Right lobe of liver (tissue), 6 donors: ENCODE results near the gene AREG. TPM values are rescaled to one million over a fixed set of nuclear protein-coding genes. Genes with fewer than 3 reads are reported as not detected.

Experiments used
- ATAC-seq, 4 donors: fragments of 200-7000 bp; cut with Tn5 transposase; one replicate each; pipeline ENCODE4 v1.9.1; 2020; ENCODE audit warnings: mild to moderate bottlenecking in 4 of 4, moderate library complexity in 4 of 4
- DNase-seq, 3 donors: peaks; one replicate each; pipeline ENCODE4 v3.0.0-alpha.2; 2020
- H3K27ac ChIP-seq, 3 donors: fragments of 200-600 bp; one replicate each; pipeline ENCODE4 v1.8.0; 2022
- H3K27me3 ChIP-seq, 2 donors: fragments of 200-600 bp; one replicate each; pipeline ENCODE4 v1.8.0; 2022
- H3K36me3 ChIP-seq, 4 donors: fragments of 200-600 bp; sonication (generic) in 1 of 4; one replicate each; pipeline versions ENCODE4 v1.5.1 to v1.8.0; 2017 to 2022; ENCODE audit warnings: control low read depth in 1 of 4
- H3K4me1 ChIP-seq, 4 donors: fragments of 200-600 bp; sonication (generic) in 1 of 4; one replicate each; pipeline versions ENCODE4 v1.5.1 to v1.8.0; 2017 to 2022; ENCODE audit warnings: control low read depth in 1 of 4
- H3K4me3 ChIP-seq, 3 donors: fragments of 200-600 bp; one replicate each; pipeline ENCODE4 v1.8.0; 2022
- H3K9me3 ChIP-seq, 4 donors: fragments of 200-600 bp; sonication (generic) in 1 of 4; one replicate each; pipeline versions ENCODE4 v1.5.1 to v1.8.0; 2017 to 2022; ENCODE audit warnings: control low read depth in 1 of 4
- POLR2A ChIP-seq: fragments of 450-650 bp; IDR thresholded peaks from one replicate; pipeline ENCODE4 v1.6.1; 2017; ENCODE audit warnings: antibody characterized with exemption, mild to moderate bottlenecking
- WGBS: methylation state at CpG from one replicate; pipeline ENCODE4 v1.1.6; 2018; ENCODE audit warnings: low coverage, low lambda C conversion rate; ENCODE audit not compliant: insufficient coverage; ENCODE audit errors: missing lambda C conversion rate; 5-methylcytosine and 5-hydroxymethylcytosine counted together
- intact Hi-C, 2 donors: fragments of 100-400 bp; cut with DNase I; formaldehyde crosslinking; loops; one replicate each; pipeline versions ENCODE4 v1.11.2 to v1.14.1; 2022
- total RNA-seq, 6 experiments: library from RNA; depleted of rRNA in 2 of 6; stranded (reverse); fragments of >200 nt in 2 of 6; fragmentation: NEBNext Ultra II Directional in 3 of 6; extraction: Animal tissue kit (Norgen Biotek cat#: 25700) in 3 of 6; gene quantifications; one replicate each; pipeline versions ENCODE4 v1.1.0 to v1.2.4, GENCODE V29; 2016 to 2023
- TF ChIP-seq, protein P1 (sequence below), 4 donors: fragments of 200-600 bp in 3 of 4; fragments of 450-650 bp in 1 of 4; IDR thresholded peaks; one replicate each; pipeline versions ENCODE4 v1.5.1 to v1.8.0; 2016 to 2022; ENCODE audit warnings: antibody characterized with exemption in 4 of 4, mild to moderate bottlenecking in 2 of 4
- donor health status: DM: no; HTN: yes; CAD: no.
- donor health status: DM: no; HTN: no; CAD: no.
- donor health status: DM: no; HTN: no; CAD: no.
- donor health status: DM: no; HTN: yes; CAD: no.
- donor health status: DM: no; HTN: yes; CAD: no.

Gene AREG
- total RNA-seq, 6 experiments from 2014 or later = 0.24 to 2.7 (median 0.39) TPM; not detected in 3

DNA sequence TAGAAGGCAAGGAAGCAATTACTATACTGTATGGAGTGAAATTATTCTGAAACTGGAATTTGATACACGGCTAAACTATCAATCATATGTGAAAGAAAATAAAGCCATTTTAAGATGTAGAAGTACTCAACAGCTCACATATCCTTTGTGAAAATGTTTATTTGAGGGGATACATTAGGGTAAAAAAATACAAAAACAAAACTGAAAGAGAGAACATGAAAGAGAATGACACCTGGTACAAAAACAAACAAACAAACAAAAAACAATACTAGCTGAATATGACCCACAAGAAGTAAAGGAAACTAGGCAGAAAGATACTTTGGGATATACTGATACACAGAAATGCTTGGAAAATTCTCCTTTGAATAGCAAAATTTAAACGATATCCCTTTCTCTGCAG lies 20.8 kb upstream of the AREG start:
- Histone ChIP-seq H3K27me3 (no peaks in the 10 kb centered on the region), H3K9me3 (no peaks in the 10 kb centered on the region), H3K27ac (no peak overlapping the region), H3K4me3 (no peak overlapping the region), H3K36me3 (no peaks in the 10 kb centered on the region), H3K4me1 (no peaks in the 10 kb centered on the region)
- no peak for TF ChIP-seq POLR2A
- intact Hi-C loops = no loop called here
- no peak for DNase-seq
- no peak for ATAC-seq
- WGBS = 82% methylated on average over 2 of the region's 2 CpGs

DNA sequence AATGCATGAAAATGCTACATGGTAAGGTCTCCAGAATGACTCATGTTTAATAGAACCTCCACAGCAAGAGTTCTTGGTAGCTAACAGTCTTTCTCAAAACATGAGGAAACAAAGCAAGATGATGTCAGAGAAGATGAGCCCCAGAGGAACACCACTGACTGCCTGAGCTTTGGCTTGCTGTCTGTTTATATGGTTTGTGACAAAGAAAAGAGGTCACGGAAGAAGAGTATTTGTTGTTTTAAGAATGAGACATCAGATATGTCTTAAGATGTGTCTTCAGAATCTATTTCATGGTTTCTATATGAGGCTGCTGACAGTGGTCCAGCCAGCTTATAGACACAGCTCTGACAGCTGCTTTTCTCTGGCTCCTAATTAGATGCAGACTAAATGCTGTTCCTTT lies 18.8 kb upstream of the AREG start:
- H3K4me3 ChIP-seq = no peak overlapping the region
- DNase-seq (no peak), ATAC-seq (no peak)
- H3K27ac ChIP-seq = no peak overlapping the region
- no peaks in the 10 kb centered on the region for H3K27me3 ChIP-seq
- no peaks in the 10 kb centered on the region for H3K36me3 ChIP-seq
- H3K9me3 ChIP-seq = no peaks in the 10 kb centered on the region
- no peak for TF ChIP-seq POLR2A
- TF ChIP-seq, protein P1, sequence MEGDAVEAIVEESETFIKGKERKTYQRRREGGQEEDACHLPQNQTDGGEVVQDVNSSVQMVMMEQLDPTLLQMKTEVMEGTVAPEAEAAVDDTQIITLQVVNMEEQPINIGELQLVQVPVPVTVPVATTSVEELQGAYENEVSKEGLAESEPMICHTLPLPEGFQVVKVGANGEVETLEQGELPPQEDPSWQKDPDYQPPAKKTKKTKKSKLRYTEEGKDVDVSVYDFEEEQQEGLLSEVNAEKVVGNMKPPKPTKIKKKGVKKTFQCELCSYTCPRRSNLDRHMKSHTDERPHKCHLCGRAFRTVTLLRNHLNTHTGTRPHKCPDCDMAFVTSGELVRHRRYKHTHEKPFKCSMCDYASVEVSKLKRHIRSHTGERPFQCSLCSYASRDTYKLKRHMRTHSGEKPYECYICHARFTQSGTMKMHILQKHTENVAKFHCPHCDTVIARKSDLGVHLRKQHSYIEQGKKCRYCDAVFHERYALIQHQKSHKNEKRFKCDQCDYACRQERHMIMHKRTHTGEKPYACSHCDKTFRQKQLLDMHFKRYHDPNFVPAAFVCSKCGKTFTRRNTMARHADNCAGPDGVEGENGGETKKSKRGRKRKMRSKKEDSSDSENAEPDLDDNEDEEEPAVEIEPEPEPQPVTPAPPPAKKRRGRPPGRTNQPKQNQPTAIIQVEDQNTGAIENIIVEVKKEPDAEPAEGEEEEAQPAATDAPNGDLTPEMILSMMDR (IDR thresholded peaks at IDR 0.05) = no peak
- 44% methylated on average over 1 of the region's 1 CpG for WGBS
- no peaks in the 10 kb centered on the region for H3K4me1 ChIP-seq
- intact Hi-C loops = no loop called here

DNA sequence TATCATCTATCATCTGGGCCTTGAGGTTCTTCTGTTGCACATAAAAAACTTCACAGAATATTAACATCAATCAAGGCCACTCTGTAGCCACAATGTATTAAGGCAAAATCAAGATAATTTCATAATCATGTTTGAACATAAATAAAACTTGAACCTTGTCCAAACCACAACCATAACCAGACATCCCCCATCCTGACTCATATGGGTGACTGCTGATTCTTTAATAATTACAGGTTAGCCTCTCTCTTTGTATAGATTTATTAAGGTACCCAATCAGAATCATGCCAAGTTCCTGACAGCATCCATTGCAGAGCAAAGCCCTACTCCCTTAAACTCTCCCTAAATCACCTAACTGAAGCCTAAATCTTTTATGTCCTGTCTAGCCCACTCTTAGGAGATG lies 16.7 kb upstream of the AREG start:
- intact Hi-C loops = no loop called here

DNA sequence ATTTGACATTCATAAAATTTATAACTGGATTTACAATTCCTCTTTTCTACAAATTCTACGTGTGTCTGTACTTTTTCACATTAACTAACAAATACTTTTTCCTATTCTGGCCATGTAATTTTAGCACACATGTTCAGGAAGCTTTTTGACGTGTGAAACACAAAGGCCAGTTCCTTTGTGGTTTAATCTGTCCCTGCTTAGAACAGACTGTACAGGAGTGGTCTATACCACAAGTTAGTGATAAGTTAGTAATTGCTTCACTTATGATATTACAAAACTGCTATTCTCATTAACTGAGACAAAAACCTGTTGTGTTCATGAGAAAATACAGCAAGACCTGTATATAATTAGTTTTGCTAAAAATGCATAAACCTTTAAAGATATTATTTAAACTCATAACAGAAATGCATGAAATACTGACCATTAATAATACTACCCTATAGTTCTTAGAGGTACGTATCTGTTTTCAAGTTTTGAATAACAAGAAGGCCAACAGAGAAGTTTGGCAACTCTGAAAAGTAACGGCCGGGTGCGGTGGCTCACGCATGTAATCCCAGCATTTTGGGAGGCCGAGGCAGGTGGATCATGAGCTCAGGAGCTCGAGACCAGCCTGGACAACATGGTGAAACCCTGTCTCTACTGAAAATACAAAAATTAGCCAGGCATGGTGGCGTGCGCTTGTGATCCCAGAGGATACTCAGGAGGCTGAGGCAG lies 13.7 kb upstream of the AREG start:
- no peak overlapping the region for H3K27ac ChIP-seq
- 65% methylated on average over 11 of the region's 11 CpGs for WGBS
- no peak for TF ChIP-seq POLR2A
- TF ChIP-seq, protein P1 (IDR thresholded peaks at IDR 0.05) = no peak
- H3K36me3 ChIP-seq = no peaks in the 10 kb centered on the region
- DNase-seq (no peak), ATAC-seq (no peak)
- H3K9me3 ChIP-seq = no peaks in the 10 kb centered on the region
- intact Hi-C loops = no loop called here
- no peak overlapping the region for H3K4me3 ChIP-seq
- no peaks in the 10 kb centered on the region for H3K4me1 ChIP-seq
- no peaks in the 10 kb centered on the region for H3K27me3 ChIP-seq

More for the DNA sequence above, 16.7 kb upstream of the AREG start:
- DNase-seq (no peak), ATAC-seq (no peak)
- Histone ChIP-seq H3K27me3 (no peaks in the 10 kb centered on the region), H3K4me3 (no peak overlapping the region), H3K4me1 (no peaks in the 10 kb centered on the region), H3K9me3 (no peaks in the 10 kb centered on the region), H3K36me3 (no peaks in the 10 kb centered on the region), H3K27ac (no peak overlapping the region)
- TF ChIP-seq, protein P1 (IDR thresholded peaks at IDR 0.05) = no peak
- no peak for TF ChIP-seq POLR2A

DNA sequence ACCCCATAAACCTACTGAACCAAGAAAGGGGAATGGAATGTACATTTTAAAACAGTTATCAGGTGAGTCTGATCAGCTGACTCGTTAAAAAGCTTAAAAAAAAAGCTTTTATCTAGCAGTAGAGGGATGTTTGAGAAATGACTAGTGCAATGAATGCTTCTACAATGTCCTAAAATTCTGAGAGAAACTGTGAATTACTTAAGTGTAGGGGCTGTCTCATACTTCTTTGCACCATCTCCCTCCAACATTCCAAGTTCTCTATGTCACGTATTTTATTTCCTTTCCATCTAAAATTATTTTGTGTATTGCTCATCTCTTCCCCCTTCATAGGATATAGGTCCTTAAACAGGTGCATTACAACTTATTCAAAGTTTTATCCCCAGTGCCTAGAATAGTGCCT lies 11.9 kb upstream of the AREG start:
- ATAC-seq (no peak), DNase-seq (no peak)
- no peaks in the 10 kb centered on the region for H3K4me1 ChIP-seq
- no peak overlapping the region for H3K27ac ChIP-seq
- intact Hi-C loops = no loop called here
- WGBS = 54% methylated on average over 2 of the region's 2 CpGs
- no peaks in the 10 kb centered on the region for H3K27me3 ChIP-seq
- no peaks in the 10 kb centered on the region for H3K36me3 ChIP-seq
- no peaks in the 10 kb centered on the region for H3K9me3 ChIP-seq
- H3K4me3 ChIP-seq = no peak overlapping the region
- TF ChIP-seq, protein P1 (IDR thresholded peaks at IDR 0.05) = no peak
- TF ChIP-seq POLR2A = no peak
